ENCODE measurements around the gene ANP32E. TPM values are rescaled to one million over a fixed set of nuclear protein-coding genes. Genes with fewer than 3 reads are reported as not detected.

Gene ANP32E
- total RNA-seq, 1 experiment from 2014 or later: 63.3 TPM

GRCh38 chr1:150185481-150185880 lies 50.4 kb downstream of the ANP32E start:
- peak overlapping the region; percentile 77 for H3K27ac ChIP-seq
- H3K4me1 ChIP-seq (replicated peaks; ENCODE audit: insufficient read depth): peaks cover 12% of the 10 kb centered on the region; the same call in 1 of the 2 replicates
- no peaks in the 10 kb centered on the region for H3K27me3 ChIP-seq (ENCODE audit: insufficient read depth, low read depth)
- no peaks in the 10 kb centered on the region for H3K9me3 ChIP-seq (ENCODE audit: insufficient read depth, low read depth)
- H3F3A ChIP-seq (ENCODE audit: insufficient read depth, low read depth): peaks cover 10% of the 10 kb centered on the region
- H2AFZ ChIP-seq: no peak overlapping the region
- DNase-seq: no peak
- no TSS peak for BruUV-seq (replicated peaks)
- no peaks in the 10 kb centered on the region for H3K9me2 ChIP-seq (ENCODE audit: insufficient read depth)
- H4K20me1 ChIP-seq (ENCODE audit: insufficient read depth): no peaks in the 10 kb centered on the region
- CTCF ChIA-PET: no interaction called here
- no peaks in the 10 kb centered on the region for H3K79me2 ChIP-seq (ENCODE audit: low read depth)
- H3K36me3 ChIP-seq (ENCODE audit: low read depth): no peaks in the 10 kb centered on the region
- no peak overlapping the region for H3K4me3 ChIP-seq
- peak overlapping the region; percentile 69; the same call in 1 of the 2 replicates for H3K4me2 ChIP-seq
- POLR2A ChIA-PET (ENCODE audit: unreplicated experiment): interaction anchor here (0.8 kb wide), 1 partner anchor 298 kb away, joined by 5 read pairs; a partner anchor contains a TSS
- TF ChIP-seq CTCF (conservative IDR thresholded peaks at IDR 0.05) (no peak), EZH2 (IDR thresholded peaks at IDR 0.05; ENCODE audit: low read depth) (no peak)
- intact Hi-C loops (cut with micrococcal nuclease; ENCODE audit: unreplicated experiment): no loop called here

DNA sequence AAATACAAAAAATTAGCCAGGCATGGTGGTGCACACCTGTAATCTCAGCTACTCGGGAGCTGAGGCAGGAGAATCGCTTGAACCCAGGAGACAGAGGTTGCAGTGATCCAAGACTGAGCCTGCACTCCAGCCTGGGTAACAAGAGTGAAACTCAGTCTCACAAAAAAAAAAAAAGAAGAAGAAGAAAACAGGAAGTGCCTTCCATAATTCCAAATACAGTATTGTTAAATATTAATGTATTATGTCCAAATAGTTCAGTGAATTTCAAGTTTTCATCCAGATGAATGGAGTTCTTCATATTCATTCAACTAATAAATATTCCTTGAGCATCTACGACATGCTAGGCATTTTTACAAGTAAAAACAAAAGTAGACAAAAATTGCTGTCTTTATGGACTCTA lies 52.9 kb downstream of the ANP32E start:
- intact Hi-C loops (cut with micrococcal nuclease; ENCODE audit: unreplicated experiment): no loop called here
- Histone ChIP-seq H3K27ac (no peak overlapping the region), H4K20me1 (ENCODE audit: insufficient read depth) (no peaks in the 10 kb centered on the region), H3K36me3 (ENCODE audit: low read depth) (no peaks in the 10 kb centered on the region), H2AFZ (no peak overlapping the region), H3K4me1 (replicated peaks; ENCODE audit: insufficient read depth) (peaks cover 12% of the 10 kb centered on the region; the same call in 1 of the 2 replicates), H3K4me2 (no peak overlapping the region), H3F3A (ENCODE audit: insufficient read depth, low read depth) (peaks cover 10% of the 10 kb centered on the region), H3K9me3 (ENCODE audit: insufficient read depth, low read depth) (no peaks in the 10 kb centered on the region), H3K27me3 (ENCODE audit: insufficient read depth, low read depth) (no peaks in the 10 kb centered on the region), H3K79me2 (ENCODE audit: low read depth) (no peaks in the 10 kb centered on the region), H3K9me2 (ENCODE audit: insufficient read depth) (no peaks in the 10 kb centered on the region), H3K4me3 (no peak overlapping the region)
- no TSS peak for BruUV-seq (replicated peaks)
- no peak for DNase-seq
- CTCF ChIA-PET: no interaction called here
- no peak for TF ChIP-seq EZH2 (IDR thresholded peaks at IDR 0.05; ENCODE audit: low read depth)
- TF ChIP-seq CTCF (conservative IDR thresholded peaks at IDR 0.05): no peak
- POLR2A ChIA-PET (ENCODE audit: unreplicated experiment): no interaction called here

DNA sequence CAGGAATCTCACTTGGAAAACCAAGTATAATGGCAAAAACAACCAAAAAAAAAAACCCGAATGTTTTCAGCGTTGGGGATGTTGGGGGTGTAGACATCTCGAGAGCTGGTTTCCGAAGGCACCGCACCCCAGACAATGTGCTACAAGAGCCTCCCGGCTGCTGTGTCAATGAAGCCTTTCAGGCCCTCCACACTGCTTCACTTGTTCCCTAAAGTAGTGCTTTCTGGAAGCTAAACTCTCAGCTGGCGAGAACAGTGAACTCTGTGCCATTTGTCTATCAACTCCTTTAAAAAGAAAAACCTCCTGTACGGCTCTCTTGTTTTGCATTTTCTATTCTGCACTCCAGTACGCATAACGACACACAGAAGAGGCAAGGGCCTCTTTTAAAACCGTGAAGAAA lies 53.7 kb downstream of the ANP32E start:
- no peak for DNase-seq
- Histone ChIP-seq H3K4me1 (replicated peaks; ENCODE audit: insufficient read depth) (peaks cover 12% of the 10 kb centered on the region; the same call in 1 of the 2 replicates), H3K79me2 (ENCODE audit: low read depth) (no peaks in the 10 kb centered on the region), H3K36me3 (ENCODE audit: low read depth) (no peaks in the 10 kb centered on the region), H3F3A (ENCODE audit: insufficient read depth, low read depth) (peaks cover 10% of the 10 kb centered on the region), H3K27me3 (ENCODE audit: insufficient read depth, low read depth) (no peaks in the 10 kb centered on the region), H4K20me1 (ENCODE audit: insufficient read depth) (no peaks in the 10 kb centered on the region), H3K9me2 (ENCODE audit: insufficient read depth) (no peaks in the 10 kb centered on the region), H3K4me3 (no peak overlapping the region), H2AFZ (no peak overlapping the region), H3K4me2 (no peak overlapping the region), H3K9me3 (ENCODE audit: insufficient read depth, low read depth) (no peaks in the 10 kb centered on the region), H3K27ac (no peak overlapping the region)
- BruUV-seq (replicated peaks): no TSS peak
- CTCF ChIA-PET: interaction anchor here (0.6 kb wide), 1 partner anchor 171 kb away, joined by 6 read pairs; no protein-coding TSS in a partner anchor
- POLR2A ChIA-PET (ENCODE audit: unreplicated experiment): no interaction called here
- intact Hi-C loops (cut with micrococcal nuclease; ENCODE audit: unreplicated experiment): no loop called here
- no peak for TF ChIP-seq EZH2 (IDR thresholded peaks at IDR 0.05; ENCODE audit: low read depth)
- TF ChIP-seq CTCF (conservative IDR thresholded peaks at IDR 0.05): no peak

All from PC-9 (cell line).